Smooth muscle cell of bladder (primary cell): ENCODE data around the gene MYO9A. TPM values are rescaled to one million over a fixed set of nuclear protein-coding genes. Genes with fewer than 3 reads are reported as not detected.

Source experiments
- total RNA-seq: library from RNA; depleted of rRNA; stranded (reverse); fragments of >200 nt; gene quantifications from 2 replicates; pipeline ENCODE4 v1.2.3, GENCODE V29; 2014

MYO9A gene, protein sequence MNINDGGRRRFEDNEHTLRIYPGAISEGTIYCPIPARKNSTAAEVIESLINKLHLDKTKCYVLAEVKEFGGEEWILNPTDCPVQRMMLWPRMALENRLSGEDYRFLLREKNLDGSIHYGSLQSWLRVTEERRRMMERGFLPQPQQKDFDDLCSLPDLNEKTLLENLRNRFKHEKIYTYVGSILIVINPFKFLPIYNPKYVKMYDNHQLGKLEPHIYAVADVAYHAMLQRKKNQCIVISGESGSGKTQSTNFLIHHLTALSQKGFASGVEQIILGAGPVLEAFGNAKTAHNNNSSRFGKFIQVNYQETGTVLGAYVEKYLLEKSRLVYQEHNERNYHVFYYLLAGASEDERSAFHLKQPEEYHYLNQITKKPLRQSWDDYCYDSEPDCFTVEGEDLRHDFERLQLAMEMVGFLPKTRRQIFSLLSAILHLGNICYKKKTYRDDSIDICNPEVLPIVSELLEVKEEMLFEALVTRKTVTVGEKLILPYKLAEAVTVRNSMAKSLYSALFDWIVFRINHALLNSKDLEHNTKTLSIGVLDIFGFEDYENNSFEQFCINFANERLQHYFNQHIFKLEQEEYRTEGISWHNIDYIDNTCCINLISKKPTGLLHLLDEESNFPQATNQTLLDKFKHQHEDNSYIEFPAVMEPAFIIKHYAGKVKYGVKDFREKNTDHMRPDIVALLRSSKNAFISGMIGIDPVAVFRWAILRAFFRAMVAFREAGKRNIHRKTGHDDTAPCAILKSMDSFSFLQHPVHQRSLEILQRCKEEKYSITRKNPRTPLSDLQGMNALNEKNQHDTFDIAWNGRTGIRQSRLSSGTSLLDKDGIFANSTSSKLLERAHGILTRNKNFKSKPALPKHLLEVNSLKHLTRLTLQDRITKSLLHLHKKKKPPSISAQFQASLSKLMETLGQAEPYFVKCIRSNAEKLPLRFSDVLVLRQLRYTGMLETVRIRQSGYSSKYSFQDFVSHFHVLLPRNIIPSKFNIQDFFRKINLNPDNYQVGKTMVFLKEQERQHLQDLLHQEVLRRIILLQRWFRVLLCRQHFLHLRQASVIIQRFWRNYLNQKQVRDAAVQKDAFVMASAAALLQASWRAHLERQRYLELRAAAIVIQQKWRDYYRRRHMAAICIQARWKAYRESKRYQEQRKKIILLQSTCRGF (N-terminal part only)
- total RNA-seq: 29.5 and 31.0 TPM in 2 replicates

GRCh38 chr15:72118017-72118978 is at the start of gene MYO9A, which contains the start of gene SENP8:
Gene MYO9A, minus strand, starts transcription at chr15:72118150. Its CDS starts 71,587 bp downstream, at chr15:72046563.
Gene SENP8, plus strand, starts transcription at chr15:72118403. Its CDS starts 21,221 bp downstream, at chr15:72139624.

DNA sequence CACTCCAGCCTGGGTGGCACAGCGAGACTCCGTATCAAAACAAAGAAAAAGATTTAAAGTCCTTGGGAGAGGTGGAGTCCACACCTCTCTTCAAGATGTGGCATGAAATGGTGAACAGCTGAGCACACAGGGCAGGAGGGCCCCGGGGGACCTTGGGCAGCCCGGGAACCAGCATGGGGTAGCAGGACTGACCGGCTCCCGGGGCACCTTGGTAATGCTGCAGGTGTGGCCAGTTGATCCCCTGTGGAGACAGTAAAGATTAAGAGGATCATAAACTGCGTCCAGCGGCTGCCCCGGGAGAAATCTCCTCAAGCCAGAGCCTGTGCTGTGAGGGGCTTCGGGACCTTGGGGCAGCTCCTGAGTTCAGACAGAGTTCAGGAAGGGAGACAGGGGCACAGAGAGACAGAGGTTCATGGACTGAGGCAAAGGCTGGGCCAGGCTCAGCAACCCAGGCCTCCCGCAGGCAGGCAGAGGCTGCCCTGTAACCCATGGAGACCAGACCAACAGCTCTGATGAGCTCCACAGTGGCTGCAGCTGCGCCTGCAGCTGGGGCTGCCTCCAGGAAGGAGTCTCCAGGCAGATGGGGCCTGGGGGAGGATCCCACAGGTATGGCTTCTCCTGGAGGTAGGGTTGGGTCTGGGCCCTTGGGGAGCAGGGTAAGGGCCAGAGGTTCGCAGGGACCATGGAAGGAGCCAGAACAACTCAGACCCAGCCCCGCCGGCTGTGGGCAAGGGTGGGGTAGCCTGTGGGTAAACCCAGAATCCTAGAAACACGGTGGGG is 307.5 kb downstream of the MYO9A start, which contains the start of gene NR2E3:
TSS of gene NR2E3 (plus strand) at position 299 of the 780 bp plus-strand sequence. CDS start at position 489, 190 bp downstream.

Other genes with a start within 250 kb of the MYO9A start
- 1.8 and 2.6 TPM in 2 replicates for gene SENP8, start 253 bp upstream of the MYO9A start, total RNA-seq
- gene GRAMD2A, start 79.6 kb upstream of the MYO9A start, total RNA-seq: 0.14 and 0.55 TPM in 2 replicates
- 1,541 and 1,569 TPM in 2 replicates for gene PKM, start 113.0 kb upstream of the MYO9A start, total RNA-seq
- 10.2 and 13.5 TPM in 2 replicates for gene PARP6, start 154.4 kb upstream of the MYO9A start, total RNA-seq
- under 0.01 and 0.18 TPM in 2 replicates for gene CELF6, start 202.0 kb upstream of the MYO9A start, total RNA-seq